HG03432 (cell line): Measurements from ENCODE around the gene MAP3K19.
"Not testable (repeated sequence)": the region's sequence is repeated elsewhere in the genome, so short reads cannot be mapped to it uniquely, and the experiment has no call there.

Source experiments
- ATAC-seq: cut with Tn5 transposase; IDR thresholded peaks from one replicate; pipeline ENCODE4 v1.9.1; 2021; ENCODE audit warnings: mild to moderate bottlenecking, moderate library complexity; ENCODE audit not compliant: unreplicated experiment

The MAP3K19 gene

GRCh38 chr2:134988994-134989605, 58.1 kb downstream of the MAP3K19 start:
- peak; percentile 48 for ATAC-seq

DNA sequence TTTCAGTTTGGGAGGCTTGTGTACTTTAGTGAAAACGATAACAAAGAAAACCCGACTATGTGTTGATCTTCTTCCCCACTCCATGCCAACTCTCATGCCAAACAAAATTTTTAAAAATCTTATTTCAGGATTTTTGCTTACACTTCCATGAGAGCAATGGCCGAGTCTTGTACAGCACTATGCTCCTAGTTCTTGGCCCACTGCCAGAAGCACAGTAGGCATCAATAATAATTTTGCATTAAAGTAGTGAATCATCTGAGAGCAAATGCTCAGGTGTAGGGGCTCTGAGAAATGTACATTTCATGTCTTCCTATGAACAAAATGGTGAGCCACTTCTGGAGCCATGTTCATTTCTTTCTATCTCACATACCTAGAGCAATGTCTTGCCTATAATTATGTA, 62.2 kb downstream of the MAP3K19 start:
- no peak for ATAC-seq

GRCh38 chr2:134982603-134983002, 64.6 kb downstream of the MAP3K19 start:
- ATAC-seq: no peak

DNA sequence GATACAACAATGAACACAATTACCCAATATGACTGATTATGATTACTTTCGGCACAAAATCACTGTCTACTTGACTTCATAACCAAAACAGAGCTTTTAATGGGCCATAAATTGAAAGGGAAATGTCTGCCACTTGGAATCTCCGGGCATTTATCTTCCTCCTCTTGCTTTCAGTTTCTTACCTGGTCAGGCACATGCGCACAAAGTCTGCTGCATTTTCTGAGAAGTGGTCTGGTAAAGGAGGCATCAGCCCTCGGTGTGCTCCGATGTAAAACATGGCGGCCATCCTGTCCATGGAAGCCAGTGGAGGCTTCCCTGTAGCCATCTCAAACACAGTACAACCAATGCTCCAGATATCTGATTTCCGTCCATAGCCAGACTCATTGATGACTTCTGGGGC, 66.6 kb downstream of the MAP3K19 start:
- ATAC-seq: no peak

DNA sequence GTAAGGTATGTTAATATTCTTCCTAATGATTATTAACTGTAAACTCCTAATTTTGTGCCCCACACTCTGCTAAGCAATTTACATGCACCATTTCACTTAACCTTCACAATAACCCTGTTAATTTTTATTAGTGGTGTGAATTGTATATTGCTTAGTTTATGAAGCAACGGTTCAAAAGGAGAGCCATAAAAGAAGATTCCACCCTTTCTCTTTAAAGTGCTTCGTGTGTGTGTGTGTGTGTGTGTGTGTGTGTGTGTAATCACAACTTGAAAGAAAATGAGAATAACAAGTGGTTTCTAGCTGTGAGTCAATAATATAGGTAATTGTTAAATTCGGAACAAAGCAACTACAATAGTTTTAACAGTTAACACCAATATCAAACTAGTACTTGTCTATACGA, 68.0 kb downstream of the MAP3K19 start:
- ATAC-seq: no peak

- ATAC-seq: not testable (repeated sequence)
Measured at GRCh38 chr2:134977104-134977503, 70.1 kb downstream of the MAP3K19 start.

DNA sequence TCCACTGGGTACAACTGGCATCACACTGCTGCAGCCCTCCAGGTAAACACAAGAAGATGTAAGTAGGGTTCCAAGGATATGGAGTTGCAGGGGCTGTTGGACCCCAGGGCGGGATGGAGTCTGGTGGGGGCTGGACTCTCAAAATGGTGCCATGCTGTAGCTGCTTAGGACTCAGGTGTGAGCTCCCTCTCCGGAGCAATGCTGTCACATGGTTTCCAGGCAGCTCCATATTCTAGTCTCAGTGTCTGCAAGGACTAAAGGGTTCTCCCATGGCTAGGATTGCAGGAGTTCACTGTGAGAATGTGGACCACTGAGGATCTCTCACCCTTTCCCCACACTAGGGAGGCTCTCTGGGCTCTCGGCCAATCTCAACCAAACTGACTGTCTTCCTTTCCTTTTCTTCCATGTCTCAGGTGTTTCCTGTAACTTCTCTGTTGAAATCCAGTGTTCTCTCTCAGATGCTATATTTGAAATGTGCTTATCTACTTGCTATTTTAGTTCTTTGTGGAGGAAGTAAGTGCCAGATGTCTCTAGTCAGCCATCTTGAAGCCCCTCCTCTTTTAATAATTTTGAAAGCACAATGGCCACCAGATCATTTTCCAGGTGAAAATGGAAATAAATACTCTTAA, 71.1 kb downstream of the MAP3K19 start:
- ATAC-seq: no peak

DNA sequence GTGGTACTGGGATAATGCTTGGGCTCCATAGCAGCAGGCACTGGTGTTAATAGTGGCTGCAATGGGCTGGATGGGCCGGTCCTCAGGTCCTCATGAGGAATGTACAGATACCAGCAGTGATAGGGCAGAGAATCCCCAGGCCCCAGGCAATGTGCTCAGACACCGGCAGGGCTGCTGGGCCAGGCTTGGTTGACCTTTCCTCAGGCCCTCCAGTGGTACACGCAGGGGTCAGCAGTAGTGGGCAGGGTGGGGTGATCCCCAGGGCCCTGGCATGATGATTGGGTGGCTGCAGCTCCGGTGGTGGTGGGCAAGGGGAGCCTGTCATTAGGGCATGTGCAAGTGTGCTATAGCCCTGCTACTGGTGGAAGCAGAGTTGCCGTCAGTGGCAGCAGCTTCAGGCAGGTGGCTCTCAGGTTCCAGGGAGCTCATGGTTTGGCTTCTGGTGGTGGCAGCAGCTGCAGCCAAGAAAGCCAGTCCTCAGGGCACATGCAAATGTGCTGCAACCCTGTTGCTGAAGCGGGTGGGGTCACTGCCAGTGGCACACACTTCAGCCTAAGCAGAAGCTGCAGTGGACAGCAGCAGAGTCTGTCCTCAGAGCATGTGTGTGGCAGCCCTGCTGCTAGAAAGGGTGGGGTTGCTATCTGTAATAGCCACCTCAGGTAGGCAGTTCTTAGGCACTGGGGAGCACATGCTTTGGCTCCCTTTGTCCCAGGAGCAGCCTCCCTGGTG, 71.8 kb downstream of the MAP3K19 start:
- no peak for ATAC-seq

- peak; percentile 61 for ATAC-seq
Measured at GRCh38 chr2:134973241-134974138, 73.8 kb downstream of the MAP3K19 start.

GRCh38 chr2:134967166-134967565, 80.1 kb downstream of the MAP3K19 start:
- not testable (repeated sequence) for ATAC-seq

- no peak for ATAC-seq
Measured at GRCh38 chr2:134957477-134957876, 89.8 kb downstream of the MAP3K19 start.

DNA sequence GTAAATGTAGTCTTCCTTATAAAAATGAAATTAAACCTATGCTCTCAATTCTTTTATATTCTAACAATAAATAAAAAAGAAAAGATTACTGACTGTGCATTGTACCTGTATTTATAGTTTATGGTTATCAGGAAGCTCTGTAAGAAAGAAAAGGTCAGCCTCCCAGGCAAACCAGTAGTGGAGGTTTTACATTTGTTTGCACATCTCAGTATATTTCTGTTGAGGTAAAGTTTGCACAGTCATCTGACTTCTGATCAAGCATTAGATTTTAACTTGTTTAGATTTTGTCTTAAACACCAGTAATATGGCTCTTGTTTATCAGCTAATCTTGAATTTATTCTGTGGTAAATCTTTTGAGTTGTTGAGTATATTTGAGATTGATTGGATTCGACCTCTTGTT, 91.5 kb downstream of the MAP3K19 start:
- ATAC-seq: no peak

DNA sequence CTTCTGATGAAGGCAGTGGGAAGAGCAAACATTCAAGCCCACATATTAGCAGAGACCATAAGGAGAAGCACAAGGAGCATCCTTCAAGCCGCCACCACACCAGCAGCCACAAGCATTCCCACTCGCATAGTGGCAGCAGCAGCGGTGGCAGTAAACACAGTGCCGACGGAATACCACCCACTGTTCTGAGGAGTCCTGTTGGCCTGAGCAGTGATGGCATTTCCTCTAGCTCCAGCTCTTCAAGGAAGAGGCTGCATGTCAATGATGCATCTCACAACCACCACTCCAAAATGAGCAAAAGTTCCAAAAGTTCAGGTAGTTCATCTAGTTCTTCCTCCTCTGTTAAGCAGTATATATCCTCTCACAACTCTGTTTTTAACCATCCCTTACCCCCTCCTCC, 93.2 kb downstream of the MAP3K19 start:
- no peak for ATAC-seq

DNA sequence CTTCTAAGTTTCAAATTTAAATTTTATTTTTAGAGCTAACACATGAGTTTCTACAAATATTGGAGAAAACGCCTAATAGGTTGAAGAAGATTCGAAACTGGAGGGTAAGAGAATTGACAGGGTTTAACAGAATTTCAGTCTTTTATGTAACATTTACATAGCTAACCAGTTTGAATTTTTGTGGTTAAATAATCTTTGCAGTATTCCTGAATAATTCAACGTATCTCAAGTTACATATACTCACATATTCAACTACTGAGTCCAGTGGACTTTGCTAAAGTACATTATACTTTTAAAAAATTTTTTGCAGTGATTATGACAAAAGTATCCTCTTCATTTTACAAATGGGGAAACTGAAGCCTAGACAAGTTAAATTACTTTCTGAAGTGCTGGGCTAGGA, 94.6 kb downstream of the MAP3K19 start:
- no peak for ATAC-seq

DNA sequence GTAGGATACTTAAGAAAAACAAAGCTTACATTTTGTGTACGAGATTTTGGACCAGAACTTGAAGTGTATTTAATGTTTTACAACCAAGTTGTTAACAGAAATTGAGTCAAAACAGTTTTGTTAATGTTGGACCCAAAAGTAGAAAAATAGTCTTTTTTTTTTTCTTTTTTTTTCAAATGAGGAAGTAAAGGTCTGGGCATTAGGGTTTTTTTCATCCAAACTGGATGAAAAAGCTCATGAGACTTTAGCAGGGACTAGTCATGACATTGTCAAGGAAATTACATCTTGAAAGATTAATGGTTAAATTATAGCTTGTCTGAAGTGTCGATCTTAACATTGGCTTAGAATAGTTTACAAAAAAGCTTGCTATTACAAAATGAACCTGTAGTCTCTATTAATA, 96.4 kb downstream of the MAP3K19 start:
- ATAC-seq: no peak

GRCh38 chr2:134949981-134950708, 97.1 kb downstream of the MAP3K19 start:
- no peak for ATAC-seq

- ATAC-seq: no peak
Measured at GRCh38 chr2:134946073-134946472, 101.2 kb downstream of the MAP3K19 start.

- no peak for ATAC-seq
Measured at GRCh38 chr2:134944975-134945374, 102.3 kb downstream of the MAP3K19 start.

GRCh38 chr2:134943540-134943939, 103.7 kb downstream of the MAP3K19 start:
- peak; percentile 87 for ATAC-seq

- ATAC-seq: no peak
Measured at GRCh38 chr2:134936691-134937090, 110.6 kb downstream of the MAP3K19 start.

DNA sequence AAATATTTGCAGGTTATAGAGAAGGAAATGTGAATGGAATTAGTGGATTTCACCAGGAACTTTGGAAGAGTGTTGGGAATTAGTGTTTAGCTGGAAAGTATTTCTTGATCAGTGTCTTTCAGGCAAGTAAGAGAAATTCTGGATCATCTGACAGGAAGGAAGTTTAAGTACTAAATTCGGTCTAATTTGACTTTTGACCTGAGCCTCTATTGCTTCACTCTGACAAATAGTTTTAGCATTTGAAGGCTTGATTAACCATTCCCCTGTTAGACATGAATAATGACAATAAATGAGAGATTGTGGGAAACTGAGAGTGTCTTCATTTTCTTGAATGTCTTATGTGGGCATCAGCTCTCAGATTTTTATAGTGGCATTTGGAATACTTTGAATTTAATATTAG, 112.6 kb downstream of the MAP3K19 start:
- ATAC-seq: no peak
